ENCODE results near the gene TRIM25.

Gene TRIM25

GRCh38 chr17:56866496-56866895 is 47.4 kb downstream of the TRIM25 start:
- Mint-ChIP-seq H3K27me3 (ENCODE audit: low read depth) (no peaks in the 10 kb centered on the region), H3K36me3 (ENCODE audit: low read depth) (no peaks in the 10 kb centered on the region), H3K4me1 (no peaks in the 10 kb centered on the region), H3K27ac (no peak overlapping the region), H3K9me3 (no peaks in the 10 kb centered on the region), H3K4me3 (no peak overlapping the region)
- peak in 1 of 3 experiments; percentile 7 for TF ChIP-seq CTCF (IDR thresholded peaks at IDR 0.05; ENCODE audit: unreplicated experiment in 3 of 3)

GRCh38 chr17:56866076-56866475 is 47.8 kb downstream of the TRIM25 start:
- no peak overlapping the region for H3K27ac Mint-ChIP-seq
- no peaks in the 10 kb centered on the region for H3K9me3 Mint-ChIP-seq
- TF ChIP-seq CTCF (IDR thresholded peaks at IDR 0.05; ENCODE audit: unreplicated experiment in 3 of 3): no peak
- no peaks in the 10 kb centered on the region for H3K27me3 Mint-ChIP-seq (ENCODE audit: low read depth)
- no peaks in the 10 kb centered on the region for H3K4me1 Mint-ChIP-seq
- no peak overlapping the region for H3K4me3 Mint-ChIP-seq
- H3K36me3 Mint-ChIP-seq (ENCODE audit: low read depth): no peaks in the 10 kb centered on the region

DNA sequence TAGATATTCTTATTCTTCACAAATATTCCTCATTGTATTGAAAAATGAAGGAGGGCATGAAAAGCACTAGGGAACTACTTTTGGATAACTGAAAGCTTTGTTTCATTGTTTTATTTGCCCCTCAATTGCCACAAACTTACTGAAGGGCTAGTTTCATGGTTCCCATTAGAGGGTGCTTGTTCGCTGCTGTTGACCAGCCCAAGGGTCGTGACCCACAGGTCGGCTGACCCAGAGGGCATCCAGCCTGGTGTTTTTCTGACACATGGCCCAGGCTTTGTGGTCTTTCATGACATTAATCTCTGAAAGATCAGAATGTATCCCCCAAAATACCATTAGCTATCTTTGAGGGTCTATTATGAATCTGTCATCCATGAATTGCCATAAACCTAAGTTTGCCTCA is 49.9 kb downstream of the TRIM25 start:
- Mint-ChIP-seq H3K27me3 (ENCODE audit: low read depth) (no peaks in the 10 kb centered on the region), H3K9me3 (no peaks in the 10 kb centered on the region), H3K27ac (no peak overlapping the region), H3K4me3 (no peak overlapping the region), H3K4me1 (no peaks in the 10 kb centered on the region), H3K36me3 (ENCODE audit: low read depth) (no peaks in the 10 kb centered on the region)
- no peak for TF ChIP-seq CTCF (IDR thresholded peaks at IDR 0.05; ENCODE audit: unreplicated experiment in 3 of 3)

DNA sequence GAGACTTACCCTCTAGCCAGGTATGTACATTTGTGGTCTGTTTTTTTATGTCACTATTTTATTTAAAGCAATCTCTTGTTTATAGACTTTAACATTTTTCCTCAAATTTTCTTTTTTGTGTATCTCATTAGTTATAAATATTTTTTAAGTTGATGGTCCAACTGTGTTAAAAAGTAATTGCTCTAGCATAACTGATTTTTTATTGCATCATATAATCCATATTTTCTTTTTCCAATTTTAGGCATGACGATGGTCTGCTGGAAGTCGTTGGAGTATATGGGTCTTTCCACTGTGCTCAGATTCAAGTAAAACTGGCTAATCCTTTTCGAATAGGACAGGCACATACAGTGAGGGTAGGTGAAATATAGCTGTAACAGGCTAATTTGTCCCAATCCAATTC is 52.0 kb downstream of the TRIM25 start:
- no peak for TF ChIP-seq CTCF (IDR thresholded peaks at IDR 0.05; ENCODE audit: unreplicated experiment in 3 of 3)
- Mint-ChIP-seq H3K4me3 (no peak overlapping the region), H3K36me3 (ENCODE audit: low read depth) (peaks cover 6% of the 10 kb centered on the region), H3K27me3 (ENCODE audit: low read depth) (no peaks in the 10 kb centered on the region), H3K27ac (no peak overlapping the region), H3K9me3 (no peaks in the 10 kb centered on the region), H3K4me1 (no peaks in the 10 kb centered on the region)

- no peaks in the 10 kb centered on the region for H3K27me3 Mint-ChIP-seq (ENCODE audit: low read depth)
These were observed 62.8 kb downstream of the TRIM25 start for GRCh38 chr17:56851008-56851407.

More at GRCh38 chr17:56851008-56851407, 62.8 kb downstream of the TRIM25 start:
- no peaks in the 10 kb centered on the region for H3K9me3 Mint-ChIP-seq
- no peak overlapping the region for H3K4me3 Mint-ChIP-seq
- H3K36me3 Mint-ChIP-seq (ENCODE audit: low read depth): peaks cover 20% of the 10 kb centered on the region
- H3K4me1 Mint-ChIP-seq: no peaks in the 10 kb centered on the region
- TF ChIP-seq CTCF (IDR thresholded peaks at IDR 0.05; ENCODE audit: unreplicated experiment in 3 of 3): no peak
- no peak overlapping the region for H3K27ac Mint-ChIP-seq
